PC-9 (cell line): Measurements from ENCODE around the gene UBAC1. TPM values are rescaled to one million over a fixed set of nuclear protein-coding genes. Genes with fewer than 3 reads are reported as not detected.

Source experiments
- BruUV-seq: library from RNA; stranded (reverse); fragments of 400-500 nt; replicated peaks from 2 replicates; lab custom pipeline; 2021; lab: Mats Ljungman, UMichigan
- CTCF ChIA-PET: fragments of 300-600 bp; sonication (Branson Sonifier 250); formaldehyde crosslinking; loops from one replicate; lab custom pipeline; 2022; ENCODE audit warnings: antibody characterized with exemption; lab: Charles Lee
- POLR2A ChIA-PET: fragments of 300-600 bp; sonication (Branson Sonifier 250); formaldehyde crosslinking; loops from one replicate; lab custom pipeline; 2022; ENCODE audit warnings: antibody characterized with exemption; ENCODE audit not compliant: unreplicated experiment; lab: Charles Lee
- DNase-seq, 2 experiments: peaks; one replicate each; pipeline versions ENCODE4 v3.0.0 to v3.0.0-alpha.2; 2015 to 2022; ENCODE audit warnings: mixed read lengths in 1 of 2
- H2AFZ ChIP-seq: fragments of 200-600 bp; sonication (generic); 2 replicates; pipeline ENCODE4 v1.8.1; 2017; ENCODE audit warnings: antibody characterized with exemption
- H3F3A ChIP-seq: fragments of 200-600 bp; sonication (generic); 2 replicates; pipeline ENCODE4 v1.8.1; 2017; ENCODE audit warnings: antibody characterized with exemption, mild to moderate bottlenecking, low read depth; ENCODE audit not compliant: insufficient read depth
- H3K27ac ChIP-seq: fragments of 200-600 bp; sonication (generic); 2 replicates; pipeline ENCODE4 v1.6.1; 2016; ENCODE audit warnings: mixed run types
- H3K27me3 ChIP-seq: fragments of 200-600 bp; sonication (generic); 2 replicates; pipeline ENCODE4 v1.6.1; 2016; ENCODE audit warnings: low read depth, mixed run types; ENCODE audit not compliant: insufficient read depth
- H3K36me3 ChIP-seq: fragments of 200-600 bp; sonication (generic); 2 replicates; pipeline ENCODE4 v1.6.1; 2016; ENCODE audit warnings: low read depth, mixed run types
- H3K4me1 ChIP-seq: fragments of 200-600 bp; sonication (generic); replicated peaks from 2 replicates; pipeline ENCODE4 v1.6.1; 2016; ENCODE audit warnings: mixed run types; ENCODE audit not compliant: insufficient read depth
- H3K4me2 ChIP-seq: fragments of 200-600 bp; sonication (generic); 2 replicates; pipeline ENCODE4 v1.6.1; 2017; ENCODE audit warnings: mixed run types
- H3K4me3 ChIP-seq: fragments of 200-600 bp; sonication (generic); 2 replicates; pipeline ENCODE4 v1.6.1; 2016; ENCODE audit warnings: mixed run types
- H3K79me2 ChIP-seq: fragments of 200-600 bp; sonication (generic); 2 replicates; pipeline ENCODE4 v1.6.1; 2017; ENCODE audit warnings: low read depth, mixed run types
- H3K9me2 ChIP-seq: fragments of 200-600 bp; sonication (generic); 2 replicates; pipeline ENCODE4 v1.8.1; 2017; ENCODE audit warnings: mild to moderate bottlenecking; ENCODE audit not compliant: insufficient read depth
- H3K9me3 ChIP-seq: fragments of 200-600 bp; sonication (generic); 2 replicates; pipeline ENCODE4 v1.8.1; 2016; ENCODE audit warnings: low read depth; ENCODE audit not compliant: insufficient read depth
- H4K20me1 ChIP-seq: fragments of 200-600 bp; sonication (generic); 2 replicates; pipeline ENCODE4 v1.8.1; 2017; ENCODE audit not compliant: insufficient read depth
- EZH2 ChIP-seq: fragments of 200-600 bp; sonication (generic); IDR thresholded peaks from 2 replicates; pipeline ENCODE4 v1.8.0; 2017; ENCODE audit warnings: antibody characterized with exemption, low read depth
- intact Hi-C: fragments of 100-400 bp; cut with micrococcal nuclease; formaldehyde crosslinking; loops from one replicate; pipeline ENCODE4 v1.10.0; 2022; ENCODE audit not compliant: unreplicated experiment
- total RNA-seq: library from RNA; stranded (reverse); gene quantifications from 2 replicates; pipeline ENCODE4 v1.2.3, GENCODE V29; 2021
- TF ChIP-seq, protein P1 (sequence below): fragments of 200-600 bp; sonication (generic); conservative IDR thresholded peaks from 2 replicates; pipeline ENCODE4 v1.6.1; 2017; ENCODE audit warnings: mixed run types, antibody characterized with exemption, mild to moderate bottlenecking, moderate library complexity

The UBAC1 gene
- total RNA-seq, 1 experiment from 2014 or later, result 27.6 TPM

DNA sequence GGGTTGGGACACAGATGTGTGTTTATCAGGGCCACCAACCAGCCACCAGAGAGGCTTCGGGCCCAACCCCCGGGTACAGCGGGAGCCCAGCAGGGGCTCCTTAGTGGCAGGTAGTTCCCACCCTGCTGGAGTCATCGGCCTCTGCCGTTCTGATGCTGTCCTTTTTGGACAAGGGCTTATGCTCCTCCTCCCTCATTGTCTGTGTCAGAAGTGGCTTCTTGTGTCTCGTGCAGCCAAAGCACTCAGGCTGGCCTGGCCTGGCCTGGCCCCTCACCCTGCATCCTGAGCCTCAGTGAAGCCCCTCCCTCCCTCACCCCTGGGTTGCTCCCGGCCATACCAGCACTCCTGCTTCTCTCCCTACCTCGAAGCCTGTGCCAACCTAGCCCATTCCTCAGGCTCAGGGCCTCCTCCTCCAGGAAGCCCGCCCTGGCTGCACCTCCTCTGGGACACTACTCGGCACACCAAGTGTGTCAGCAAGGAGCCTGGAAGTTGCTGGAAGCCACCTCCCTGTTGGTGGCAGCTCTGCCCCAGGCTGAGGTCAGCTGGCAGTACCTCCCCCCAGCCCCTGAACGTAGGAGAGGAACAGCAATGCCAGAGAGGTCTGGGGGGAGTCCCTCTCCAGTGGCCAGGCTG is 4.1 kb upstream of the UBAC1 start:
- no peak overlapping the region for H3K4me2 ChIP-seq
- H3K27ac ChIP-seq, result no peak overlapping the region
- H3K36me3 ChIP-seq, result no peaks in the 10 kb centered on the region
- POLR2A ChIA-PET, result no interaction called here
- no peak overlapping the region for H3K4me3 ChIP-seq
- no peaks in the 10 kb centered on the region for H3K9me2 ChIP-seq
- CTCF ChIA-PET, result no interaction called here
- TF ChIP-seq, protein P1, sequence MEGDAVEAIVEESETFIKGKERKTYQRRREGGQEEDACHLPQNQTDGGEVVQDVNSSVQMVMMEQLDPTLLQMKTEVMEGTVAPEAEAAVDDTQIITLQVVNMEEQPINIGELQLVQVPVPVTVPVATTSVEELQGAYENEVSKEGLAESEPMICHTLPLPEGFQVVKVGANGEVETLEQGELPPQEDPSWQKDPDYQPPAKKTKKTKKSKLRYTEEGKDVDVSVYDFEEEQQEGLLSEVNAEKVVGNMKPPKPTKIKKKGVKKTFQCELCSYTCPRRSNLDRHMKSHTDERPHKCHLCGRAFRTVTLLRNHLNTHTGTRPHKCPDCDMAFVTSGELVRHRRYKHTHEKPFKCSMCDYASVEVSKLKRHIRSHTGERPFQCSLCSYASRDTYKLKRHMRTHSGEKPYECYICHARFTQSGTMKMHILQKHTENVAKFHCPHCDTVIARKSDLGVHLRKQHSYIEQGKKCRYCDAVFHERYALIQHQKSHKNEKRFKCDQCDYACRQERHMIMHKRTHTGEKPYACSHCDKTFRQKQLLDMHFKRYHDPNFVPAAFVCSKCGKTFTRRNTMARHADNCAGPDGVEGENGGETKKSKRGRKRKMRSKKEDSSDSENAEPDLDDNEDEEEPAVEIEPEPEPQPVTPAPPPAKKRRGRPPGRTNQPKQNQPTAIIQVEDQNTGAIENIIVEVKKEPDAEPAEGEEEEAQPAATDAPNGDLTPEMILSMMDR, result no peak
- no peak for TF ChIP-seq EZH2
- DNase-seq, result no peak
- H3F3A ChIP-seq, result no peaks in the 10 kb centered on the region
- intact Hi-C loops, result loop anchor here (10.0 kb wide), 1 partner anchor 320 kb away; no protein-coding TSS in a partner anchor
- H3K9me3 ChIP-seq, result no peaks in the 10 kb centered on the region
- BruUV-seq, result no TSS peak
- no peaks in the 10 kb centered on the region for H4K20me1 ChIP-seq
- H3K4me1 ChIP-seq, result no peaks in the 10 kb centered on the region
- no peaks in the 10 kb centered on the region for H3K27me3 ChIP-seq
- no peak overlapping the region for H2AFZ ChIP-seq
- H3K79me2 ChIP-seq, result no peaks in the 10 kb centered on the region

DNA sequence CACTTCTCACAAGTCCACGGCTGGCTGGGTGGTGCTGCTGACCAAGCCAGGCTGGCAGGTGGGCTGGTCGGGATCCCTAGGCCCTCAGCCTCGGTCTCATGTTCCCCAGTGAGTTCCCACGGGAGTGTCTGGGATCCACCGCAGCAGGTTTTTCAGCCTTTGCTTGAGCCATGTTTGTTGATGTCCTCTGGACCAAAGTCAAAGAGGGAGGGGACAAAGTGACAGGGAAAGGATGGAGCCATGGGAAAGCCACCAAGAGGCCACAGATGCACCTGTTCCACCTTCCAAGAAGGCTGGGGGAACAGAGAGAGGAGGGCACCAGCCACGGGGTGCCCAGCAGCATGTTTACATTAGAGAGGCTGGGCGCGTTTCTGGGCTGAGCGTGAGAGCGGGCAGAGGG is 2.8 kb upstream of the UBAC1 start:
- BruUV-seq, result no TSS peak
- Histone ChIP-seq H3K9me3 (no peaks in the 10 kb centered on the region), H3K4me3 (no peak overlapping the region), H3K4me1 (no peaks in the 10 kb centered on the region), H3K9me2 (no peaks in the 10 kb centered on the region), H3K27ac (no peak overlapping the region), H3K4me2 (no peak overlapping the region), H3K79me2 (no peaks in the 10 kb centered on the region), H3F3A (no peaks in the 10 kb centered on the region), H4K20me1 (no peaks in the 10 kb centered on the region), H3K27me3 (no peaks in the 10 kb centered on the region), H3K36me3 (no peaks in the 10 kb centered on the region), H2AFZ (no peak overlapping the region)
- ChIA-PET CTCF (no interaction called here), POLR2A (no interaction called here)
- intact Hi-C loops, result loop anchor here (10.0 kb wide), 1 partner anchor 321 kb away; no protein-coding TSS in a partner anchor
- TF ChIP-seq, protein P1, result no peak
- no peak for TF ChIP-seq EZH2
- DNase-seq, result no peak

DNA sequence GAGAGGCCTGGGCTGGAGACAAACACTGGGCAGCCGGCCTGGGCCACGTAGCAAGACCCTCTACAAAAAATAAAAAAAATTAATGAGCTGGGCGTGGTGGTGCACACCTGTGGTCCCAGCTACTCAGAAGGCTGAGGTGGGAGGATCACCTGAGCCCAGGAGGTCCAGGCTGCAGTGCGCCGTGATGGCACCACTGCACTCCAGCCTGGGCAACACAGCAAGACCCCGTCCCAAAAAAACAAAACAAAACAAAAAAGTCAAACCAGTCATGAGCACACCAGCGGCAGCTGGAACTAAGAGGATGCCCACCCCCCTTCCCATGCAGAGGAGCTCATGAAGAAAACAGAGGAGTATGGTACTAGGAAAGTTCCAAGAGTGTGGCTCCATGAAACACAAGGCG is 2.2 kb upstream of the UBAC1 start:
- intact Hi-C loops, result loop anchor here (10.0 kb wide), 1 partner anchor 321 kb away; no protein-coding TSS in a partner anchor

More for the DNA sequence above, 2.2 kb upstream of the UBAC1 start:
- Histone ChIP-seq H3K9me3 (no peaks in the 10 kb centered on the region), H3K4me3 (no peak overlapping the region), H3K27ac (no peak overlapping the region), H3K4me2 (no peak overlapping the region), H3F3A (no peaks in the 10 kb centered on the region), H3K27me3 (no peaks in the 10 kb centered on the region), H4K20me1 (no peaks in the 10 kb centered on the region), H2AFZ (no peak overlapping the region), H3K79me2 (no peaks in the 10 kb centered on the region), H3K36me3 (no peaks in the 10 kb centered on the region), H3K4me1 (no peaks in the 10 kb centered on the region), H3K9me2 (no peaks in the 10 kb centered on the region)
- CTCF ChIA-PET, result no interaction called here
- BruUV-seq, result no TSS peak
- no peak for DNase-seq
- TF ChIP-seq EZH2, result no peak
- TF ChIP-seq, protein P1, result no peak
- POLR2A ChIA-PET, result no interaction called here
